ENCODE results near the gene CRYBG3.

CRYBG3 gene

DNA sequence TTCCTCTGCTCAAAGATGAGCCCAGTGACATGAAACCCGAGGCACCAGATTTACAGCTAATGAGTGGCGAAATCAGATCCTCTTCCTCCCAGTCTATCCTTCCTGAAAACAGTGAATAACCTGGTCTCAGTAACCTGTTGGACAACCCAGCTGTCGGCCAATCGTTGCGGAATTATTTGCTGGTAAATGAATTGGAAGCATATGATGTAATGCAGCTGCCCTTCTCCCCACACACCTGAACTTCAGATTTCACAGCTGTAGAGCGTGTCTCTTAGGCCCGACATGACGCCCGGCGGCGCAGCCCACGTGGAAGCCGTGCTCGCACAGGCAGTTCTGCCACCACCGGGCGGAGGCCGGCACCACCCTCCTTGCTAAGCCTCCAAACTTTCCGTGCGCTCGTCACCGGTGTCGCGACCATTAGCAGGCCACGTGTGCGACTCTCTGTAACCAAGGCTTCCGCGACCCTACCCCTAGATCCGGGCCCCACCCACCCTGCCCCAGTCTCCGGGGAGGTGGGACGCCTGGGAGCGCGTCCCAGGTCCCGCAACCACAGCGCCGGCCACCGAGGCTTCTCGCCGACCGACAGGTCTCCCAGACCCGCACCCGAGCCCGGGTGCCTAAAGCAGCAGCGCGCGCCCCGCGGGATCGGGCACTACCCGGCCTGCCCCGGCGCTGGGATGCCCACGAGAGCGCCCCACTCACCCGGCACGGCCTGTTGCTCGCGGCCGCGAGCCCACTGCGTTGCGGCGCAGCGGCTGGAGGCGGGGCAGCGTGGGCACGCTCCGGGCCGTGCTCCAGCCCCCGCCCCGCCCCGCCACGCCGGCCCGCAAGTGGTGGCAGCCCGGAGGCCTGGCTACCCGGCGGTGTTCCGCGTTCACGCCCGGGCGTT is 150.1 kb downstream of the CRYBG3 start, which contains the start of gene RIOX2:
Gene RIOX2 (minus strand): TSS at position 753 of the 889 bp plus-strand sequence. CDS start 4,838 bp downstream, outside the sequence.
- DNase-seq (ENCODE audit: low read depth, low spot score): no peak

DNA sequence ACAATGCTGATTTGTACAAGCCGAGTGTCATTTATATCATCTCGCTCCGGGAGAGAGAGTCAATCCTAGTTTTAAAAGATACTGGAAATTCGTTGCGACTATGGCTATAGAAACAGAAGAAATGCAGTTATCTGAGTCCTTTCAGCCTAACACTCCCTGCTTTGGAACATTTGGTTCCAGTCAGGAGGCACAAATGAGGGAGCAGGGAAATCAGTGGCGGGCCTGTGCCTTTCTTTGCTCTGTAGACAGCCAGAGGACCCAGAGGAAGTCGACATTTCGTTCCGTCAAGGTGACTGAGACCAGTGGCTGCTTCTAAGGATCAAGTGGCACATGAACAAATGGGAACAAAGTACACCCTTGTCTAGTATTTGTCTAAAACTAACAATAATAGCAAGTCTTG is 151.2 kb downstream of the CRYBG3 start:
- no peak for DNase-seq (ENCODE audit: low read depth, low spot score)

DNA sequence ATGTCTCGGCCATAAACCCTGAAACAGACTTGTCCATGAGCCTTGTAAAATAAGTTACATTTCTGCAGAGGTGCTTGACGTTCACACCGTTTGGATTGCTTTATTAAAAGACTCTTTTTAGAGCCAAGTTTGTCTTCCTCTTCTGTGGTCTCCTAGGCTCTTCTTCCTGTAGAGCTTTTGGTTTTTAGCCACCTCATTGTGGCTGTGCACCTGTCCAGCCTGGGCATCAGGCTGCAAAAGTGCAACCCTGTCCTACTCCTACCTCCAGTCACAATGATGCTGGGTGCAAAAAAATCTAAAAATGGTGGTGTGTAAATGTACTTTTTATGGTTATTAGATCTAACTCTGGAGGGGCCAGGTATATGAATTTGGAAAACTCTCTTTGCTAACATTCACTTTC is 153.2 kb downstream of the CRYBG3 start:
- no peak for DNase-seq (ENCODE audit: low read depth, low spot score)

DNA sequence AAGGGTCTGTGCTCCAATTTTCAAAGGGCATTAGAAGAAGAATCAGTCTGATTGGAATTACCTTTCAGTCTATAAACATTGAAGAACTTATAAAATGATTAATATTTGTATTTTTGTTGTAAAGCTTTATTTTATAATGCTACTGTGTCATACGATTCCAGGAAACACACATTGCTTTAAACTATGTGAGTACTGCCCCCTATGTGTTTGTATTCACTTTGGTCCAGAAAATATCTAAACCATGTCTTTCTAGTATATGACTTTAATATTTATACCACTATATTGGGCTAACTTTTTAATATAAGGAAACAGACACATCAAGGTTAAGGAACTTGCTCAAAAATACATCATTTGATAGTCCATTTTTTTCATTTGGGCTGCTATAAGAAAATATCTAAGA is 153.7 kb downstream of the CRYBG3 start:
- no peak for DNase-seq (ENCODE audit: low read depth, low spot score)

DNA sequence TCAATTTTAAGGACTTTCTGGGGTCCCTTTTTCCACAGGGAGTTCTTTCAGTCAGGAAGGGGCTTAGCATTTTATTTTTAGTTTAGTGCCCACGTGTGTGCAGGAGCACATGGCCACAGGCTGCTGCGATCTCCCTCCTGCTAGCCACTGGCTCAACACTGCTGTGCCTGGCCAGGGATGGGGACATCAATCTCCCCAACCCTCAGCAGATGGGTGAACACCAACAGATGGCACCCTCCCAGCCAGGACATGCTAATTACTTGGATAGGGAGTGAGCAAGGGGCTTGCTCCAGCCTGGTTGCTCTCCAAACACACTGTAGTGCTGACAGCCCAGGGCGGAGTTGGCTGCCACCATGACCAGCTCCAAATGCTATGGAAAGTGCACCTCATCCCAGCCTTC is 157.8 kb downstream of the CRYBG3 start:
- no peak for DNase-seq (ENCODE audit: low read depth, low spot score)

GRCh38 chr3:97981886-97982285 is 160.1 kb downstream of the CRYBG3 start:
- DNase-seq (ENCODE audit: low read depth, low spot score): no peak

DNA sequence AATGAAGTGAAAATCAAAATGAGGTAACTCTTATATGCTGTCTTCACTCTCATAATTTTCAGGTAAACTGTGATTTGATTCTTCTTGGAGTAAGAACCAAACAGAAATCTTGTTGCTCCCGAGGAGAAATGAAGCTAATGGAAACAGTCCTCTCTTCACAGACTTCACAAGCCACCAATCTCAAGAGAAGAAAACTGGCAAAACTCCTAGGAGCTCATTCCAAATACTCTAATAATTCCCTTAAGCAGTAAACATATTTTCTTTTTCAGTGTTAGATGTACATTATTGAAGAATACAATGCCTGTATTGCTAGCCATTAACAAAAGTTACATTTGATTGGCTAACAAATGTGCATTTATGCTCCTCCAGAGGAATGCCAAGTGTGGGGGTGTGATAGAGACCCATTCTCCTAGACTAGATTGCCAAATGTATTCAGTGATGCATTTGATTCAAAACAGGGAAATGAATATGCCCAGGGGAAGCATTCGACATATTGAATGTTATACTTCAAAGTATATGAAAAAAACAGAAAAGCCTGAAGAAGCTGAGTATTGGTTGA is 162.2 kb downstream of the CRYBG3 start:
- no peak for DNase-seq (ENCODE audit: low read depth, low spot score)

DNA sequence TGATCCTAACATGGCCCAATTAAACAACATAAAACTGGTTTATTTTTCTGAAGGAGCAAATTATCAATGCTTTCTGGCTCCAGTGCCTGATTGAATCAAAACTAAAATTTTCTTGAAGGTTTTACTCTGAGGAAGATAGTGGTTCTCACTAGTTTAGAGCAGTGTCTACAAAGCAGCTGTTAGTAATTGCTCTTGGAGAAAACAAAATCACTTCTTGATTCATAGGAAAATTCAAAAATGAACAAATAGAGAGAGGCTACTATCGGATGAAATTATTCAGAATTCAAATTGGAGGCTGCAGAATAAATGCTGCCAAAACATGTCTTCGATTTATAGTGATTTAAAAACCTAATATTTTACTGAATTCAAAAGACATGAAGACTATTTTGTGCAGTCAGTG is 165.5 kb downstream of the CRYBG3 start:
- no peak for DNase-seq (ENCODE audit: low read depth, low spot score)

DNA sequence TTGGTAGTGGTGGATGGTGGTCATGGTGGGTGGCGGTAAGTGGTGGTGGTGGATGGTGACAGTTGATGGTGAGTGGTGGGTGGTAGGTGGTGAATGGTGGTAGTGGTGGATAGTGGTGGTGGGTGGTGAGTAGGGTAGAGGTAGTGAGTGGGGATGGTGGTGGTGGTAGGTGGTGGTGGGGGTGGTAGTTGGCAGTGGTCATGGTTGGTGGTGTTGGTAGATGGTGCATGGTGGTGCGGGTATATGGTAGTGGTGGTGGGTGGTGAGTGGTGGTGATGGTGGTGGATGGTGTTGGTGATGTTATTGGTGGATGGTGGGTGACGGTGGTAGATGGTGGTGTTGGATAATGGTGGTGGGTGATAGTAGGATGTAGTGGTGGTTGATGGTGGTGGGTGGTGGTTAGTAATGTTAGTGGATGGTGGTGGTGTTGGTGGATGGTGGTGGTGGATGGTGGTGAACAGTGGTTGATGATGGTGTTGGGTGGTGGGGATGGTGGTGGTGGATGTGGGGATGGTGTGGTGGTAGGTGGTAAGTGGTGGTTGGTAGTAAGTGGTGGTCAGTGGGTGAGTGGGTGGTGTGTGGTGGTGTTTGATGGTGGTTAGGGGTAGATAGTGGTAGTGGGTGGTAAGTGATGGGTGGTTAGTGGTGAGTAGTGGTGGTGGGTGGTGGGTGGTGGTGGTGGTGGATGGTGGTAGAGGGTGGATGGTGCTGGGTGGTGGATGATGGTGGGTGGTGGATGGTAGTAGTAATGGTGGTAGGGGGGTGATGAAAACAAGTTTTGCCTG is 167.2 kb downstream of the CRYBG3 start:
- no peak for DNase-seq (ENCODE audit: low read depth, low spot score)

- no peak for DNase-seq (ENCODE audit: low read depth, low spot score)
Observed at GRCh38 chr3:97990624-97991292, 168.9 kb downstream of the CRYBG3 start.

DNA sequence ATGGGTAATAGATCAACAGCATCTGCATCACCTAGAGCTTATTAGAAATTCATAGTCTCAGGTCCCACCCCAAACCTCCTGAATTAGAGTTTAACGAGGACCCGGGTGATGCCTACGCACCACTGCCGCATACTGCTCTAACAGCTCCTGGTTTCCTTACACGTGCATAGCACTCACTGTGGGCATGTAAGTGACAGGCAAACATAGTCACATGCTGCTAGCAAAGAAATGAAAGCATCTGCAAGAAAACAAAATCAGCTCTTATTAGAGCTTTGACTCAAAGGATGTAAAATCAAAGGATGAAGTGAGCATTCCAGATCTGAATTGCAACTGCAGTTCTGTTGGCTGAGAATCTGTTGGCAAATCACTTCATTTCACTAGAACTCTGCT is 169.5 kb downstream of the CRYBG3 start:
- DNase-seq (ENCODE audit: low read depth, low spot score): no peak

- no peak for DNase-seq (ENCODE audit: low read depth, low spot score)
Observed at GRCh38 chr3:97992547-97993173, 170.8 kb downstream of the CRYBG3 start.

GRCh38 chr3:97993526-97993925 is 171.7 kb downstream of the CRYBG3 start:
- no peak for DNase-seq (ENCODE audit: low read depth, low spot score)

DNA sequence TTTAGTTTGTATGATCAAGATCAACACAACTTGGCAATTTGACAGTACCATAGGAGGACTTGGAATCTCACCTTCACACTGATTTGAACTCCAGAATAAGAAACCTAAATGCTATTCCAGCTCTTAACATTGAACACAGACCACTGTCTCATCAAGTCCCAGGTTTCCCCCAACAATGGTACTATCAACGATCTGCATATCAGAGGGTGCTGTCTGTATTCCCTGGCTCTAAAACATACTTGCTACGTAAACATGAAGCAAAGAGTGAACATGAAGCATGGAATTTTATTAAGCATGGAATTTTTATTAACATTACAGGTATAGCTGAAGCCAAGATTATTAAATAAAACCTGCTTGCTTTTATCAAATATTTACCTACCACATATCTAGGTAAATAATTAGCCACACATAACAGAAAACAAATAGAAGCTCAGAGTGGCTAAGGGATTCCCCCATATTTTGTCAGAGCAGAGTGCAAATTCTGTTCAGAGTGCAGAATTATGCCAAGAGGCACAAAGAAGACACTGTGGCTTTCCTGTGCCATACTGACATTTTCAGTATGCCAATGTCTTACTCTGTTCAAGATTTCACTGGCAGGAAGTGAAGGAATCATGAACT is 172.6 kb downstream of the CRYBG3 start:
- DNase-seq (ENCODE audit: low read depth, low spot score): no peak

Data from smooth muscle cell of the brain vasculature (primary cell).